ENCODE results near the gene GCM1. TPM values are rescaled to one million over a fixed set of nuclear protein-coding genes. Genes with fewer than 3 reads are reported as not detected.

GCM1 gene
- total and polyA plus RNA-seq, 12 donors = 0.03 to 0.35 (median 0.07) TPM; not detected in 9

DNA sequence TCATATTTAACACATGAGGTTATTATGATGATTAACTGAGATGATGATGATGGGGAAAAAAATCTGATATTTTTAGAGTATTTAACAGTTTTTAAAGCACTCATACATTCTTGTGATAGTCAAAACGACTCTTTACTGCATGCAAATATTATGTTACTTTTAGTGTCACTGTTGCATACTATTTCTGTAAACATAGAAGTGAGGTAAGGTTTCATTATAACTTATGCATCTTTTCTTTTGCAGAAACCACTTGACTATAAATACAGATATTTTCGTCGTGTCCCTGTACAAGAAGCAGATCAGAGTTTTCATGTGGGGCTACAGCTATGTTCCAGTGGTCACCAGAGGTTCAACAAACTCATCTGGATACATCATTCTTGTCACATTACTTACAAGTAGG is 53.4 kb downstream of the GCM1 start:
- DNase-seq = no peak
- Histone ChIP-seq H3K4me1 (replicated peaks in 1 of 2) (peaks cover 0 to 4% of the 10 kb centered on the region in 2 donors), H3K4me3 (no peak overlapping the region), H3K9me3 (replicated peaks in 1 of 3) (no peaks in the 10 kb centered on the region), H3K36me3 (replicated peaks in 1 of 2) (peaks cover 0 to 98% of the 10 kb centered on the region in 2 donors), H3K27ac (no peak overlapping the region), H3K27me3 (no peaks in the 10 kb centered on the region)
- TF ChIP-seq POLR2A (IDR thresholded peaks at IDR 0.05) = no peak
- TF ChIP-seq, protein P1, sequence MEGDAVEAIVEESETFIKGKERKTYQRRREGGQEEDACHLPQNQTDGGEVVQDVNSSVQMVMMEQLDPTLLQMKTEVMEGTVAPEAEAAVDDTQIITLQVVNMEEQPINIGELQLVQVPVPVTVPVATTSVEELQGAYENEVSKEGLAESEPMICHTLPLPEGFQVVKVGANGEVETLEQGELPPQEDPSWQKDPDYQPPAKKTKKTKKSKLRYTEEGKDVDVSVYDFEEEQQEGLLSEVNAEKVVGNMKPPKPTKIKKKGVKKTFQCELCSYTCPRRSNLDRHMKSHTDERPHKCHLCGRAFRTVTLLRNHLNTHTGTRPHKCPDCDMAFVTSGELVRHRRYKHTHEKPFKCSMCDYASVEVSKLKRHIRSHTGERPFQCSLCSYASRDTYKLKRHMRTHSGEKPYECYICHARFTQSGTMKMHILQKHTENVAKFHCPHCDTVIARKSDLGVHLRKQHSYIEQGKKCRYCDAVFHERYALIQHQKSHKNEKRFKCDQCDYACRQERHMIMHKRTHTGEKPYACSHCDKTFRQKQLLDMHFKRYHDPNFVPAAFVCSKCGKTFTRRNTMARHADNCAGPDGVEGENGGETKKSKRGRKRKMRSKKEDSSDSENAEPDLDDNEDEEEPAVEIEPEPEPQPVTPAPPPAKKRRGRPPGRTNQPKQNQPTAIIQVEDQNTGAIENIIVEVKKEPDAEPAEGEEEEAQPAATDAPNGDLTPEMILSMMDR (IDR thresholded peaks at IDR 0.05) = no peak
- 91 to 94% (median 93%) methylated on average over 3 of the region's 3 CpGs for WGBS, 4 donors
- intact Hi-C loops (cut with DNase I) = no loop called here

DNA sequence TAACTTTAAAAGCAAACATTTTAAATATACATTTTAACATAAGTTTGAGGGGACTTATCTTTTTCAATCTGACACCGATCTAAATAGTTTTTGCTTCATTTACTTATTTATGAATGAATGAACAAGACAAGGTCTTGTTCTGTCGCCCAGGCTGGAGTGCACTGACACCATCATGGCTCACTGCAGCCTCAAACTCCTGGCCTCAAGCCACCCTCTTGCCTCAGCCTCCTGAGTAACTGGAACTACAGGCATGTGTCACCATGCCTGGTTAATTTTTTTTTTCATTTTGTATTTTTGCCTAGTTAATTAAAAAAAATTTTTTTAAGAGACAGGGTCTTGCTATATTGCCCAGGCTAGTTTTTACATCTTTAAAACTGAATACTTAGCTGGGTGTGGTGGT is 58.1 kb downstream of the GCM1 start:
- peaks cover 0 to 89% of the 10 kb centered on the region in 2 donors for H3K36me3 ChIP-seq (replicated peaks in 1 of 2)
- TF ChIP-seq, protein P1 (IDR thresholded peaks at IDR 0.05) = no peak
- TF ChIP-seq POLR2A (IDR thresholded peaks at IDR 0.05) = no peak
- DNase-seq = peak; percentile 28 to 81 (median 74)
- H3K27ac ChIP-seq = no peak overlapping the region
- 59 to 79% (median 72%) methylated on average over 2 of the region's 2 CpGs for WGBS, 4 donors
- no peaks in the 10 kb centered on the region for H3K9me3 ChIP-seq (replicated peaks in 1 of 3)
- peaks cover 5 to 21% of the 10 kb centered on the region in 2 donors for H3K4me1 ChIP-seq (replicated peaks in 1 of 2)
- intact Hi-C loops (cut with DNase I) = no loop called here
- H3K27me3 ChIP-seq = no peaks in the 10 kb centered on the region
- H3K4me3 ChIP-seq = no peak overlapping the region

DNA sequence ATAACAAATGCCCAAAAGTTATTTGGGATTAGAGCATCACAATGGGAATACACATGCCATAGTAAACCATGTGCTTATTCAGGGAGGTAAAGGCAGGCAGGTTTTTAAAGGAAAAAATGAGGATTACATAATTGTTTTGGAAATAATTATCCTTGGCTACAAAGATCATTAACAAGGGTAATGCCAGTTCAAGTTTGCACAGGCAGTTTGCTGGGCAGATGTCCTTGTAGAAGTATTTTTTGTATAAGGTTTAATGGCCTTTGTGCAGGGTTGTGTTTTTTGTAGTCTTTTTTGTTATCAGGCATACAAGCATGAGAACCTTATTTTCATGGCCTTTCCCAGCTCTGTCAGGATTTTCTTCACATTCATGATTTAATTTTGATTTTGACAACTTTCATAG is 58.7 kb downstream of the GCM1 start:
- DNase-seq = no peak
- Histone ChIP-seq H3K27me3 (no peaks in the 10 kb centered on the region), H3K36me3 (replicated peaks in 1 of 2) (peaks cover 0 to 89% of the 10 kb centered on the region in 2 donors), H3K27ac (peak overlapping the region in 1 of 5 donors; percentile 23), H3K4me3 (no peak overlapping the region), H3K4me1 (replicated peaks in 1 of 2) (peaks cover 5 to 21% of the 10 kb centered on the region in 2 donors), H3K9me3 (replicated peaks in 1 of 3) (no peaks in the 10 kb centered on the region)
- no peak for TF ChIP-seq POLR2A (IDR thresholded peaks at IDR 0.05)
- intact Hi-C loops (cut with DNase I) = no loop called here

DNA sequence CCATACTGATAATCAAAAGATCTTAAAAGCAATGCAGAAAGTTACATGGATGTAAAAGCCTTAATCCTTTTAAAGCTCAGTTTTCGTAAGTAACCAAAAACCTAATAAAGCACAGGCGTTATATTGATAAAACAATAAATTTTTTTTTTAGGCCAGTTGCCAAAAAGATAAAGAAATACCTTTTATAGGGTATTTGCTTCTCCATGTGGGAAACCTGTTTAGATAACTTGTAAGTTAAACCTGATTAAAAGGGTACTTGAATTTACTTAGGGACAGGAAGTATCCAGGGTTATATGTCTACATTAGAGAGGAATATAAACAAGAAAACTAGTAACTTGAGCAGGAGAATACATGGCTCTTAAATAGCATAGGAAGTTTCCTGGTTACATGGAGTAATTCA is 62.3 kb downstream of the GCM1 start:
- DNase-seq = no peak
- Histone ChIP-seq H3K27me3 (no peaks in the 10 kb centered on the region), H3K4me3 (no peak overlapping the region), H3K27ac (peak overlapping the region in 2 of 5 donors; percentile 28 to 45), H3K9me3 (replicated peaks in 1 of 3) (no peaks in the 10 kb centered on the region), H3K4me1 (replicated peaks in 1 of 2) (peaks cover 5 to 21% of the 10 kb centered on the region in 2 donors), H3K36me3 (replicated peaks in 1 of 2) (peaks cover 0 to 89% of the 10 kb centered on the region in 2 donors)
- intact Hi-C loops (cut with DNase I) = no loop called here
- WGBS, 4 donors = 33 to 42% (median 39%) methylated on average over 2 of the region's 2 CpGs
- TF ChIP-seq, protein P1 (IDR thresholded peaks at IDR 0.05) = no peak
- no peak for TF ChIP-seq POLR2A (IDR thresholded peaks at IDR 0.05)

DNA sequence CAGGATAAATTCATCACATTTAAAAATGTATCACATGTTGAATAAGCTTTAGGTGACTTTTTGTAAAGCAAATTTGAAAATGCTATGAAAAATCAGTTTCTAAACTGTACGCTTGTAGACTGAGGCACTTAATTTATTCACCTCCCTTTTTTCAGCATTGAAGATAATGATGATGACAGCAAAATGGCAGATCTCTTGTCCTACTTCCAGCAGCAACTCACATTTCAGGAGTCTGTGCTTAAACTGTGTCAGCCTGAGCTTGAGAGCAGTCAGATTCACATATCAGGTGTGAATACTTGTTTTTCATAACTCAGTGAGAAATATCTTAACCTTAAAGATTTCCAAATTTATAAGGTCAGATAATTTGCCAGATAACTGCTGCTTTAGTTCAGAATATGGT is 67.8 kb downstream of the GCM1 start:
- Histone ChIP-seq H3K9me3 (replicated peaks in 1 of 3) (no peaks in the 10 kb centered on the region), H3K4me1 (replicated peaks in 1 of 2) (no peaks in the 10 kb centered on the region), H3K27ac (no peak overlapping the region), H3K36me3 (replicated peaks in 1 of 2) (peaks cover 0 to 98% of the 10 kb centered on the region in 2 donors), H3K4me3 (no peak overlapping the region), H3K27me3 (no peaks in the 10 kb centered on the region)
- WGBS, 4 donors = 95 to 100% (median 96%) methylated on average over 1 of the region's 1 CpG
- intact Hi-C loops (cut with DNase I) = no loop called here
- DNase-seq = no peak
- no peak for TF ChIP-seq POLR2A (IDR thresholded peaks at IDR 0.05)
- TF ChIP-seq, protein P1 (IDR thresholded peaks at IDR 0.05) = no peak

All from adrenal gland (tissue), 12 donors.